GM12875 (cell line): ENCODE data around the gene PLAU.

Experiments
- H3K4me3 ChIP-seq: one replicate; pipeline ENCODE4 v1.5.1; 2011; ENCODE audit warnings: low read depth, low read length, control low read depth
- CTCF ChIP-seq: IDR thresholded peaks from 2 replicates; pipeline ENCODE4 v1.5.1; 2011; ENCODE audit warnings: low read depth, mild to moderate bottlenecking, control low read depth, inconsistent platforms, low read length, moderate library complexity, borderline replicate concordance; ENCODE audit not compliant: insufficient read depth

PLAU gene

DNA sequence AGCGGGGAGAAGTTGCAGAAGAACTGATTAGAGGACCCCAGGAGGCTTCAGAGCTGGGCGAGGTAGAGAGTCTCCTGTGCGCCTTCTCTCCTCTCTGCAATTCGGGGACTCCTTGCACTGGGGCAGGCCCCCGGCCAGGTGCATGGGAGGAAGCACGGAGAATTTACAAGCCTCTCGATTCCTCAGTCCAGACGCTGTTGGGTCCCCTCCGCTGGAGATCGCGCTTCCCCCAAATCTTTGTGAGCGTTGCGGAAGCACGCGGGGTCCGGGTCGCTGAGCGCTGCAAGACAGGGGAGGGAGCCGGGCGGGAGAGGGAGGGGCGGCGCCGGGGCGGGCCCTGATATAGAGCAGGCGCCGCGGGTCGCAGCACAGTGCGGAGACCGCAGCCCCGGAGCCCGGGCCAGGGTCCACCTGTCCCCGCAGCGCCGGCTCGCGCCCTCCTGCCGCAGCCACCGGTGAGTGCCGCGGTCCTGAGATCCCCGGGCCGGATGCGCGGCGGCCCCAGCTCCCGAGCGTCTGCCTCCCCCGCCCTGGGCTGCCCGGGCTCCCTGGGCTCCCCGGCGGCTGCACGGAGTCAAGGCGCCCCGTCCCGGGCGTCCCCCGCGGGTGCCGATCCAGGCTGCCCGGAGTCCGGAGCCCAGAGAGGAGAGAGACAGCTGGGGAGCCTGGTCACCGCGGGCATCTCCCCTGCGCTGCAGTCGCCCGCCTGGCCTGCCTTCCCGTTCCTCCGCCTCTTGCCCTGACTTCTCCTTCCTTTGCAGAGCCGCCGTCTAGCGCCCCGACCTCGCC is at the start of gene PLAU:
Gene PLAU, plus strand, starts transcription at position 369 of the 789 bp plus-strand sequence. CDS start 424 bp downstream, outside the sequence.
- TF ChIP-seq CTCF, result no peak
- peak within 1 kb of the TSS; percentile 62 for H3K4me3 ChIP-seq

- TF ChIP-seq CTCF, result no peak
- H3K4me3 ChIP-seq, result no peak overlapping the region
These were observed 48.9 kb upstream of the PLAU start for GRCh38 chr10:73862011-73862410.

GRCh38 chr10:73863039-73863817 is 47.7 kb upstream of the PLAU start:
- no peak overlapping the region for H3K4me3 ChIP-seq
- no peak for TF ChIP-seq CTCF

DNA sequence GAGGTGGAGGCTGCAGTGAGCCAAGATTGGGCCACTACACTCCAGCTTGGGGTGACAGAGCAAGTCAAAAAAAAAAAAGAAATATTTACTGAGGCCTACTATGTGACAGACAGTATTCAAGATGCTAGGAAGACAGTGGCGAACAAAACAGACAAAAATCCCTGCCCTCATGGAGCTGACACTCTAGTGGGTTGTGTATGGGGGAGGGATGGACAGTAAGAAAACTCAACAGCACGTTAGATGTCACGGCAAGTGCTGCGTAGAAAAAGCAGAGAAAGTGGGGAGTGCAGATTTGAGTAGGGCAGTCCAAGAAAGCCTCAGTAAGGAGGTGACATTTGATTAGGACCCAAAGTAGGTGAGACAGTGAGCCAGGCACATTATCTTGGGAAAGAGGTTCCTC is 46.7 kb upstream of the PLAU start:
- no peak overlapping the region for H3K4me3 ChIP-seq
- TF ChIP-seq CTCF, result no peak

DNA sequence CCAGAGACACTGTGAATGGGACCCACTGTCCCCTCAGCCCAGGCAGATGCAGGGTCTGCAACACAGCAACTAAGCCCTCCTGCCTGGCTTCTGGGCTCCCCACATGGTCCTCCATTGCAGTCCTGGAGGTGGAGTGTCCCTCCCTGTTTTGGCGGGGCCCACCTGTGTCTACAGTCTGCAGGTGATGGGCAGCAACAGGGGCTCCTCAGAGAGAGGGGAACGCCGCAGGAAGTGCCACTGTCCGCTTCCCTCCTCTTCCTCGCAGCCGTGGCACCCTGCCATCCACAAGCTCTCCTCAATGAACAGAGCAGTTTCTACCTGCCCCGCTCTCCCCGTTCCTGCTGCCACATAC is 45.8 kb upstream of the PLAU start:
- H3K4me3 ChIP-seq, result peak overlapping the region; percentile 37
- no peak for TF ChIP-seq CTCF

- TF ChIP-seq CTCF, result no peak
- peak overlapping the region; percentile 37 for H3K4me3 ChIP-seq
These were observed 45.2 kb upstream of the PLAU start for GRCh38 chr10:73865459-73866442.
